ENCODE measurements around the gene SEL1L3.

The SEL1L3 gene

DNA sequence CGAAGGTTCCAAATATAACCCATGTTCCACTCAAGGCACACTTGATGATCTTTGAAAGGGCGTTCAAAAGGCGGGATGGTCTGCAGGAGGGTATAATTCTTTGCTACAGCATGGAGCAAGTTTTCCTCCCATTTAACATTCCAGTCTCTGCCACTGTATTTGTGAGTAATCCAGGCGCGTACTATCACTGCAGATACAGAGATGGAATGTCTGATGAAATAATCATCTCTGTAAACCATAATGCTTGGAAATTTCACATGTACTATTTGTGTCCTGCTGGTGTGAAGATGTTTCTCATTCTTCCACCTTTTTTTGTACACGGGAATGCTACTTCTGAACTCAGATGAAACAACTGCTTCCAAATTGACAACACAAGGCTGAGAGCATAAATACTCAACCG lies 15.5 kb downstream of the SEL1L3 start:
- no peak for DNase-seq (ENCODE audit: low read depth)

DNA sequence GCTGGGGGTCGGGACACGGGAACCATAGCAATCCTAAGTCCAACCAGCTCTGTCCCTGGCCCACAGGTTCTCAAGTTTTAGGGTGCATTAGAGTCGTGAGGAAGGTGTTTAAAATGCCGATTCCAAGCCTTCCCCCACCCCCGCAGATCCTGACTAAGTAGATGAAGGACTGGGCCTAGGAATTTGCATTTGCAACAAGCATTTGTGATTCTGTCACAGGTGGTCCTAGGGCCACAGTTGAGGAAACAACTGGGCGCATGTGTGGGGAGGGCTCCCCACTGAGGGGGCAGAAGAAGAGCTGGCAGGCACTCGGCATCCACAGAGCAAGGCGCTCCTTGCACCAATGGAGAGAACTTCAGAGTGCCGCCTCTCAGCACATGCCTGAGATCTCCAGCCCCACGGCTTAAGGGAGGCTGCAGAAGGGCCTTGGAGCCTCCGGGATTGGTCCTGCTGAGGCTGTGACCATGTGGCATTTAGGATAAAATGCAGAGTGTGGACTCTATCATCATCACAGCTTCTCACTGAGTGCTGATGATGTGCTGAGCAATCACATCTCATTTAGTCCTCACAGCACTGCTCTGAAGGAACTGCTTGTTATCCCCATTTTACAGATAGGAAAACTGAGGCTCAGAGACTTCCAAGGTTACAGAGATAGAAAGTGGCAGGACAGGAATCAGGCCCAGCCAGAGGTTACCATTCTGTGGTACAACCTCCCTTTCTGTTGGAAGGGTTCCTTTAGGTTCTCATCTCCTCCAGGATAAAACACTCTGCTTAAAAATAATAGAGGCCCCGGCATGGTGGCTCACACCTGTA lies 16.7 kb downstream of the SEL1L3 start:
- no peak for DNase-seq (ENCODE audit: low read depth)

GRCh38 chr4:25844961-25845712 lies 17.7 kb downstream of the SEL1L3 start:
- DNase-seq (ENCODE audit: low read depth), result no peak

DNA sequence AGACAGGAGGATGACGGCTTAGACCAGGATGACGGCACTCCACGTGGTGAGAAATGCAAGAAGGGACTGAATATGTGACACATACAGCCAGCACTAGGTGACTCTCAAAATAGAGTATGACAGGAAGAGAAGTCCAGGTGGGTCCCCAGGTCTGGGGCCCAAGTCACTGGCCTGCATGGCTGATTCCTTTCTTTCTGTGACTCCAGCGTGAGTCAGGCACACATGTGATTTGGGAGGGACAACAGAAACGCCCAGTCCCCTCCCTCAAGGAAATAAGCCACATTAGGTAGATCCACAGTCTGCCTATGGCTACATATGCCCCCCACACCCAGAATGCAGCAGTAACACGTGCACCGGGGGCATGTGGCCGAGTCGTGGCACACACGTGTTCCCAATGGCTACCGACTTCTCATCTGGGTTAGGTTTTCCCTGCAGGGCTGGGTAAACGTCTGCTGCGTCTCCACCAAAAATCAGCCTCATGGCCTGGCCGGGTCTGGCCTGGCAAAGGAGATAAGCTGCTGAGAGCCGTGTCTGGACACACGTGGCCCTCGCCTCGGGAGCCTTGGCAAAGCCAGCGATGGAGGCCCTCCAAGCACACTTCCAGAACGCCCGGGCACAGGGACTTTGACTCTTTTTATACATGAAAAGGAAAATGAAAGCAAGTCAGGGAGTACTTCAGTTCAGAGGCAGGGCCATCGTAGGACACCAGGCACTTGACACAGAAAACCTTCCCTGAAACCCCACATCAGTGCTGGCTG lies 19.3 kb downstream of the SEL1L3 start:
- DNase-seq (ENCODE audit: low read depth), result no peak

DNA sequence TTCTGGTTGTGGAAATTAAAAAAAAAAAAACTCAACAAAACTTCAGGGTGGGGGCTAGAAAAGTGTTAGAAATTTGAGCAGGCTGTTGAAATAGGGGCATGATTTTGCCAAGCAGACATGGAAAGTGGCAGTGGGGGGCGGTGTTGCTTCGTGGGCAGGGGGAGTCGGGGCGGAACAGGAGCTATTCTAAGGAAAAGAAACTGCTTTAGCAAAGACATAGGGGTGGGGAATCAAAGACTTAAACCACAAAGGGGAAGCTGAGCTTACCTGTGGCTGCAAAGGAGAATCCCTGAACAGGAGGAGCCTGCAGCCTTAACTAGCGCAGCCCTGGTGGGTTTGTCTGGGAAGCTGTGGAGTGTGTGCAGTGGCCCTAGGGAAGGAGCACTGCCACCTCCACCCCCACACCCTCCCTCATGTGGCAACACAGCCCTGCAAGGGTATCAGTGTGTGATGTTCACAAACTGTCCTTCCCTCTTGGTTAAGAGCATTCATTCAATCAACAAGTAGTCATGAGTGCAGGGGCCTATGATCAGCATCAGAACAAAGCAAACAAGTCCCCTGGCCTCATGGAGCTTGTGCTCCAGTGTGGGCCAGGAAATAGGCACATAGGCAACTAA lies 20.5 kb downstream of the SEL1L3 start:
- DNase-seq (ENCODE audit: low read depth), result no peak

GRCh38 chr4:25839687-25840086 lies 23.1 kb downstream of the SEL1L3 start:
- no peak for DNase-seq (ENCODE audit: low read depth)

DNA sequence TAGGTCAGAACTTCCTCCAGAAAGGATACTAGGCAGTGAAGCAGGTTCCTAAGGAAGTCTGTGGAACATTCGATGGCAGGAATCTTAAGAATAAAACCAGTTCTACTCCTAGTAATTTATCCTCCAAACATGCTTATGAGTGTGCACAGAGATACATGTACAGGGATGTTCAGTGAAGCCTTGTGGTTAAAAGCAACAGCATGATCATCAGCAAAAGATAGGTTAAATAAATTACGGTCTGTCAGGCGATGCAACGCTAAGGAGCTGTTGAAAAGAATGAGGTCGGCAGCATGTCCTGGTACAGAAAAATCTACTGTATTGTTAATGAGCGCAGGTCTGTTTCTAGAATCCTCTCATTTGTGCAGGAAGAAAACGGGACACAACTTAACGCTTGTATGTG lies 23.6 kb downstream of the SEL1L3 start:
- no peak for DNase-seq (ENCODE audit: low read depth)

GRCh38 chr4:25838526-25838925 lies 24.3 kb downstream of the SEL1L3 start:
- no peak for DNase-seq (ENCODE audit: low read depth)

DNA sequence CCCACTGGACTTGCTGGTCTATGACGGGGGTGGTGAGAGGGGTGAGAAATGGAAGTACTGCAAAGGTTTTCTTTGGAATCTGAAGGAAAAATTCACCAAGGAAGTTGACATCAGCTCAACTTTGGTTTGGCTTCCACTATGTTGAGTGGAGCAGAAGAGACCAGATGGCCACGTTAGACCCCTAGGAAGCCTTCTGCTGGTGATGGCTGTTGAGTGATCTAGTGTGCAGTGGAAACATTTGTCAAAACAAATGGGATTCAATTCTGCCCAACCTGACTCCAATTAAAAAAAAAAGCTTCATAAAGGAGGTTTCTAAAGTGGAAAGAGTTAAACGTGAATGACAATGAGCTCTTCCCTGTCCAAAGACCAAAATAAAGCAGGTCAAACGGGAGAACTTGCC lies 25.7 kb downstream of the SEL1L3 start:
- no peak for DNase-seq (ENCODE audit: low read depth)

GRCh38 chr4:25835384-25835783 lies 27.4 kb downstream of the SEL1L3 start:
- no peak for DNase-seq (ENCODE audit: low read depth)

DNA sequence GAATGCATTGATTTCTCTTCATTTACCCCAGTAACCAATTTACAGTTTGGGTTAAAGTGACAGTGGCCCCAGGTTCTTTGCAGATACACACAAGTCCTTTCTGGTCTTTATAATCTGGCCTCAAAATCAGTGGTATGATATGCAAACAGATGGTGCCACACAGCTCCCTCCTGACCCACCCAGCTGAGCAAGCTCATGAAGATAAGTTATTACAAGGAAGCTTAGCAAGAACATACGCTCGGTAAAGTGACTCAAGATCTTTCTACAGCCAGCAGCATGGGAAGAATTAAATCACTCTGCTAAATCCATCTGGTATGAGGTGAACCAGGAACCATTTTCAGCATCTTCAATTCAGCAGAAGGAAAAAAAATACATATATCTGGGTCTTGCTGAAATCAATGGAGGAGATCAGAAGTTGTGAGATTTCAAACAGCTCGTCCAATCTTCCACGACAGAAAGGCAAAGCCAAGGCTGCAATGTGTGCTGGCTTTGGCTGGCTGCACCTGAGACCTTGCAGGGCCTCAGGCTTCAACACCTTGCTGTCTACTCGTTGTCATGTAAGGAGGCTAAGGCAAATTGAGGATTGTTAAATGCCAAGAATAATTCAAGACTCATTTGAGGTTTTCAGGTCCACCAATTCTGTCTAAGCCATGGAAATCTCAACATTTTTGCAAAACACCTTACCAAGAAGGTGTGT lies 28.2 kb downstream of the SEL1L3 start:
- DNase-seq (ENCODE audit: low read depth), result no peak

GRCh38 chr4:25830548-25830947 lies 32.2 kb downstream of the SEL1L3 start:
- no peak for DNase-seq (ENCODE audit: low read depth)

- no peak for DNase-seq (ENCODE audit: low read depth)
Measured at GRCh38 chr4:25827897-25828296, 34.9 kb downstream of the SEL1L3 start.

DNA sequence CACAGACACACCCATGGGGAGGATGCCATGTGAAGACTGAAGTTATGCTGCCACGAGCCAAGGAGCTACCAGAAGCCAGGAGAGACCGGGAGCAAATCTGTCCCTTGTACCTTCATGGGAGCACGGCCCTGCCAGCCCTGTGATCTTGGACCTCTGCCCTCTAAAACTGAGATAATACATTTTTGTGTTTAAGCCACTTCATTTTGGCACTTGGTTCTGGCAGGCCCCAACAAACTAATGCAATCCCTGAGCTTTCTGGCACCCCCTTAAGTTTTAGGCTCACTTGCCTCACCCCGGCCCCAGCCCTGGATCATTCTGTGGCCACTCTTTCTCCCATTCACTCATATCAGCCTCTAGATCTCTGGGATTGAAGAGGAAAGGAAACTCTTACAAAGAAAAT lies 35.4 kb downstream of the SEL1L3 start:
- no peak for DNase-seq (ENCODE audit: low read depth)

DNA sequence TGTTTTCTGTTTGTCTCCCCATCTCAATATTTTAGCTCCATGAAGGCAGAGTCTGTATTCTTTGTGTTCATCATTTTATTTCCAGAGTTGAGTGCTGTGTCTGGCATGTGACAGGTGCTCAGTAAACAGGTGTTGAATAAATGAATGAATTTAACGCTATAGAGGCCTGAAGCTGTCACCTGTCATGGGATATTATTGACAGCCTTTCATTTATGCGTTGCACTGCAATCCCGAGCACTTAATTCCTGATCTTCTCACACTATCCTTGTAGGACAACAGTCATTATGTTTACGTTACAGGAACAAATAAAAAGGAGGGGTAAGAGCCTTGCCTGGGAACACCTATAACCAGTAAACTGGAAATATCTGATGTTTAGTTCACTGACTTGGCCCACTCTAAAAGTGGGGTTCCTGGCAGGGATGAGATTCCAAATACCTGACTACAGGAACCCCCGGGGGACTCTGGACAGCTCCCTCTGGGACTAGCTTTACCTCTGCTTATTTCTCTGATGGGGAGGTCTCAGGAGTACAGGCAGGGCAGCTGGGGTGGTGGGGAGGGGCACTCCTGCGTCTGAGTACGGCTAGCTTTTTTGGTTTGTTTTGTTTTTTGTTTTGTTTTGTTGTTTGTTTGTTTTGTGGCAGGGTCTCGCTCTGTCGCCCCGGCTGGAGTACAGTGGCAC lies 36.6 kb downstream of the SEL1L3 start:
- no peak for DNase-seq (ENCODE audit: low read depth)

DNA sequence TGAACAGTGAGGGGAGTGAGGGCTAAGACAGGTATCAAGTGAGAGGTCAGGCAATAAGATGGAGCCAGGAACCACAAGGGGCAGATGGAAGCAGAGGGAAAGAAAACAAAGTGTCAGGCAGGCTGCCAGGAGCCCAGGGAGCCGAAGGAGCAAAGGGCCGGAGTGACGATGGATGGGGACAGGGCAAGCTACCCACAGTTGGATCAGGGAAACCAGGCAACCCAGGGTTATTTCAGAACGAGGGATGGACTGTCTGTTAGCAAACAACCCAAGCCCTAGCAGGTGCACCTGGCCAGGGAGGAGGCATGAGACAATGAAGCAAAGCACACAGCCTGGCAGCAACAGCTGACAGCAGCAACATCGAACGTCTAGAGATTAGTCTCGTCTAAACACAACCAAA lies 39.2 kb downstream of the SEL1L3 start:
- no peak for DNase-seq (ENCODE audit: low read depth)

DNA sequence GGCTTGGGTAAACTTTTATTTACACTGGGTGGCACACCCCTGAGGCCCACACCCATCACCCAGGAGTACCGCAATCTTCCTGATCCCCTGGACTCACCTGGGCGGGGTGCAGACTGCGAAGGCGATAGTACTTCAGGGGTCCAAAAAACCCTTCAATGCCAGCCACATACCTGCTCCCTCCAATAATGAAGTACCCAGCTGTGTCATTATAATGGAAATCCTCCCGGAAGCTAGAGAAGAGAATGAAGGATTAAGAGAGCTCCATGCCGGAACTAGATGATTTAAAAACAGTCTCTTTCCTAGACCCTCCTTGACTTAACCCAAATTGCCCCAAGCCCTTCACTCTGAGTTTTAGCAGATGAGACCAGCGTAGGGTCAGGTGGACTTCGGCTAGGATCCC lies 40.9 kb downstream of the SEL1L3 start:
- DNase-seq (ENCODE audit: low read depth), result no peak

GRCh38 chr4:25821267-25821666 lies 41.5 kb downstream of the SEL1L3 start:
- no peak for DNase-seq (ENCODE audit: low read depth)

DNA sequence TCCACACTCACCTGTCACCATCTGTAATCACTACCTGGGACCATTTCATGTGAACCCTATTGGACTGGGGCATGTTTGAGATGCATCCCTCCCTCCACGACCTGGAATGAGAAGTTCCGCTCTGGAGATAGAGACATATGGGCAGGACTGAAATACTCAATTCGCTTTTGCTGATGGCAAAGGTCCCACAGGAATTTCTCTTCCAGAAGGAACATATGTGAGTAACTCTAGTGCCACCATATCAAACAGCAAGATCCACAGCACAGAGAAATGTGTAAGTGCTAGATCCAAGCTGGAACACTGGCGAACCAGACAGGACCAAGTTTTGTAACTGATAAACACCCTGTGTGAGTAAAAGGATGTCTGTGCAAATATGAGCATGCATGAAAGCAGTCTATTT lies 43.9 kb downstream of the SEL1L3 start:
- DNase-seq (ENCODE audit: low read depth), result no peak

- no peak for DNase-seq (ENCODE audit: low read depth)
Measured at GRCh38 chr4:25818371-25818871, 44.4 kb downstream of the SEL1L3 start.

All from activated T-cell treated with anti-CD3 and anti-CD28 coated beads for 48 hours (primary cell).